GOT3 (cell line): ENCODE data around the gene CAP2.
"Not testable (repeated sequence)": the region's sequence is repeated elsewhere in the genome, so short reads cannot be mapped to it uniquely, and the experiment has no call there.

Experiments used
- DNase-seq: peaks from one replicate; lab custom pipeline; 2025; ENCODE audit warnings: mixed read lengths; lab: John Stamatoyannopoulos, UW

The CAP2 gene

DNA sequence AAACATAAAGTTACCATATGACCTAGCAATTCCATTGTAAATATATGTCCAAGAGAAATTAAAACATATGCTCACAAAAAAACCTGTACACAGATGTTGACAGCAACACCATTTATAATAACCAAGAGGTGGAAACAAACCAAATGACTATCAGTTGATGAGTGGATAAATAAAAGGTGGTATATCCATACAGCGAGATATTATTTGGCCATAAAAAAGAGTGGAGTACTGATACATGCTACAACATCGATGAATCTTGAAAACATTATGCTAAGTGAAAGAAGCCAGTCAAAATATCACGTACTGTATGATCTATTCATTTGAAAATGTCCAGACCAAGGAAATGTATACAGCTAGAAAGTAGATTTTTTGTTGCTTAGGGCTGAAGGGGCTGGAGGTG, 2.9 kb downstream of the CAP2 start:
- no peak for DNase-seq

DNA sequence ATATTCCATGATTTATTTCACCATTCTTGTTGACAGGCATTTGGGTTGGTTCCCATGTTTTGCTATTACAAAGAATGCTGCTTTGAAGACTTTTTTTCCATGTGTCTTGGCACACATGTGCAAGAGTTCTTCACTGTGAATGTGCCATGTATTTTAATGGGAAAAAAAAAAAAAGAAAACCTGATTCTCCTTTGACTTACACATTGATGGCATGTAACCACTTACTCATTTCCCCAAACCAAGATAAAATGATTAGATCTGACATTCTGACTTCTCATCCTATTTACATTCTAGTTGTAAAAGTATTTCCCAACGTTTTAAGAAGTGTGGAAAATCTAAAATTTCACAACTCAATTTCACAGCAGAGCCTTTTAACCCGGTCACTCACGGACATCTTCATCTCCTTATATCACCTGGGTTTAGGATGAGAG, 4.4 kb downstream of the CAP2 start:
- DNase-seq: no peak

DNA sequence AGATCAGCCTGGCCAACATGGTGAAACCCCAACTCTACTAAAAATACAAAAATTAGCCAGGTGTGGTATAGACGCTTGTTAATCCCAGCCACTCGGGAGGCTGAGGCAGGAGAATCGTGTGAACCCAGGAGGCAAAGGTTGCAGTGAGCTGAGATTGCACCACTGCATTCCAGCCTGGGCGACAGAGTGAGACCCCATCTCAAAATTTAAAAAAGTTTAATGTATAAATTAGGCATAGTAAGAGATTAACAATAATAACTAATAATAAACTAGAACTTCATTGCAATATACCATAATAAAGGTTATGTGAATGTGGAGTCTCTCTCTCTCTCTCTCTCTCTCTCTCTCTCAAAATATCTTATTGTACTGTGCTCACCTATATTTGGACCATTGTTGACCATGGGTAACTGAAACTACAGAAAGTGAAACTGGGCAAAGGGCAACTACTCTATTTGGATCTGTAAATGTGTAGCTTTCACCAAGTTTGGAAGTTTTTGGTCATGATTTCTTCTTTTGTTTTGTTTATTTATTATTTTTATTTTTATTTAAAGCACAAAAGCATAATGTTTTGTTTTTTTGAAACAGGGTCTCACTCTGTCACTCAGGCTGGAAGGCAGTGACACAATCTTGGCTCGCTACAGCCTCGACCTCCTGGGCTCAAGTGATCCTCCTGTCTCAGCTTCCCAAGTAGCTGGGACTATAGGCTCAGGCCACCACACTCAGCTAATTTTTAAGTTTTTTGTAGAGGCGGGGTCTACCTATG, 12.0 kb downstream of the CAP2 start:
- not testable (repeated sequence) for DNase-seq

DNA sequence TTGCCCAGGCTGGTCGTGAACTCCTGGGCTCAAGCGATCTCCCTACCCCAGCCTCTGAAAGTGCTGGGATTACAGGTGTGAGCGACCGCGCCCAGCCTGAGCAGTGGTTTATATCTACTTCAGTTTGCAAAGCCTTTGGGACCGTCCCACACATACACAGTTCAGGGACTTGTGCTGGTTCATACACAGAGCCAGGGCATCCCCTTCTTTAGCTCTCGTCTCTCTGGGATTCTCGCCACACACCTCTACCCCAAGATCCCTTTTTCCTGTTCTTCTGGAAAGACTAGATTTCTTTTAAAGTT, 12.5 kb downstream of the CAP2 start:
- DNase-seq: no peak

DNA sequence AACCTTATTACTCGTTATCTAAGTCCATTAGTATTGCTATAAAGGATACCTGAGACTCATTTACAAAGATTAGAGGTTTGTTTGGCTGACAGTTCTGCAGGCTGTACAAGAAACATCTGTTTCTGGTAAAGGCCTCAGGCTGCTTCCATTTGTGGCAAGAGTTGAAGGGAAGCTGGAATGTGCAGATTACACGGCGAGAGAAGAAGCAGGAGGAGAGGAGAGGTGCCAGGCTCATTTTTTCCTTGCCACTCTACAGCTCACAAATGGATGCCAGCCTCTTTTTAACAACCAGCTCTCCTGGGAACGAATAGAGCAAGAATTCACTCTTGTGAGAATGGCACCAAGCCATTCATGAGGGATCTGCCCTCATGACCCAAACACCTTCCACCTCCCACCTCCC, 14.7 kb downstream of the CAP2 start:
- no peak for DNase-seq

DNA sequence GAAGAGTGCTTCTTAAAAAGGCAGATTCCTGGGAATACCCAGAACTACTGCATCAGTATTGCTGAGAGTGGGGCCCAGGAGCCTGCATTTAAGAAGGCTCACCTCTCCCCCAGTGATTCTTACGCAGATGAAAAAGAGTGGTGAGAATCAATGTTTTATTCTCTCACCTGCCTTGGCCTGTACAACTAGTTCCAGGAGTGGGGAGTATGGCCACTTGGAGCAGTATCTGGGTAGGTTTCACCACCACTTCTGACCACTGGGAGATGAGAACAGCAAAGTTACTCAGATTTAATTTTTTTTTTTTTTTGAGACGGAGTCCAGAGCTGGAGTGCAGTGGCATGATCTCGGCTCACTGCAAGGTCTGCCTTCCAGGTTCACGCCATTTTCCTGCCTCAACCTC, 16.9 kb downstream of the CAP2 start:
- no peak for DNase-seq

DNA sequence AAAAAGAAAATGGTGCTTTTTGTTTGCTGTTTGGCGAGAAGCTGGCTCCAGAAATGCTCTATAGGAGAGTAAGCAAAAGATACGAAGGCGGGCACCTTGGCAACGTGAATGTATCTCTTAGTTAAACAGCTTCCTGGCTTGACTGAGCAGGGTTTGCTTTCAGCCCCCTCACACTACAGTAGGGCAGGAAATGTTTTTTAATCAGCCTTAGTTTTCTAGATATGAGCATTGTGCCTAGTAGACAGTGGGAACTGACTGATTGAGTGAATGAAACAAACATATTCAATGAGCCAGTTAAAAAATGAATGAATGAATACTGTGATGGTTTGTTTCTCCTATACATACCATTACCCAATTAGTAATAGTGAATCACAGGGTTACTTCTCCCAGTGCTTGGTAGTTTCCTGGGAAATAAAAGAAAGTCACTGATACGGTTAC, 19.9 kb downstream of the CAP2 start:
- DNase-seq: no peak

DNA sequence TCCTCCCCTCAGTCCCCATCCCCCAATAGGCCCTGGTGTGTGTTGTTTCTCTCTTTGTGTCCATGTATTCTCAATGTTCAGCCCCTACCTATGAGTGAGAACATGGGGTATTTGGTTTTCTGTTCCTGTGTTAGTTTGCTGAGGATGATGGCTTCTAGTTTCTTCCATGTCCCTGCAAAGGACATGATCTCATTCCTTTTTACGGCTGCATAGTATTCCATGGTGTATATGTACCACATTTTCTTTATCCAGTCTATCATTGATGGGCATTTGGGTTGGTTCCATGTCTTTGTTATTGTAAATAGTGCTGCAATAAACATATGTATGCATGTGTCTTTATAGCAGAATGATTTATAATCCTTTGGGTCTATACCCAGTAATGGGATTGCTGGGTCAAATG, 21.0 kb downstream of the CAP2 start:
- DNase-seq: not testable (repeated sequence)

DNA sequence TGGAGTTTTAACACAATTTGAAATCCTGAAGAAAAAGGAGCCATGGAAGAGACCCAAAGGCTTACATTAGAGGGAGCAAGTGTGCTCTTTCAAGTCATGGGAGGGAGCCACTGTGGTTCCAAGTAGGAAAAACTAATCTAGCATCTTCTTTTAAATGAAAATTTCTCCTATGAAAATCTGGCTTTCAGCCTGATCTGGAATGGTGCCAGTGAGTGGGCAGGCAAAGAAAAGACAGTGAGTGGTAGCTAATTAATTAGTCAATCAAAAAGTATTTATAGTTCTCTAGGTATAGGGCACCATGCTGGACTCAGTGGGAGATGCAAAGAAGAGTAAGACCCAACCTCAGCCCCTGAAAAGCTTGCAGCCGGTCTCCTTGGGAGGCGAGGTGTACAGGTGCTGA, 21.9 kb downstream of the CAP2 start:
- DNase-seq: no peak

DNA sequence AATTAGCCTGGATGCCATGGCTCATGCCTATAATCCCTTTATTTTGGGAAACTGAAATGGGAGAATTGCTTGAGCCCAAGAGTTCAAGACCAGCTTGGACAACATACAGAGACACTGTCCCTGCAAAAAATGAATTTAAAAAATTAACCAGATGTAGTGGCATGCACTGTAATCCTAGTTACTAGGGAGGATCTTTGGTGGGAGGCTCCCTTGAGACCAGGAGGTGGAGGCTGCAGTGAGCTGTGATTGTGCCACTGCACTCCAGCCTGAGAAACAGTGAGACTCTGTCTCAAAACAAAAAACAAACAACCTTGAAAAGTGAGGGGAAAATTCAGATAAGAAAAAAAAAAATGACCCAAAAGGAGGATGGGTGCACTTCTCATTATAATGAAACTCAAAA, 23.4 kb downstream of the CAP2 start:
- no peak for DNase-seq

DNA sequence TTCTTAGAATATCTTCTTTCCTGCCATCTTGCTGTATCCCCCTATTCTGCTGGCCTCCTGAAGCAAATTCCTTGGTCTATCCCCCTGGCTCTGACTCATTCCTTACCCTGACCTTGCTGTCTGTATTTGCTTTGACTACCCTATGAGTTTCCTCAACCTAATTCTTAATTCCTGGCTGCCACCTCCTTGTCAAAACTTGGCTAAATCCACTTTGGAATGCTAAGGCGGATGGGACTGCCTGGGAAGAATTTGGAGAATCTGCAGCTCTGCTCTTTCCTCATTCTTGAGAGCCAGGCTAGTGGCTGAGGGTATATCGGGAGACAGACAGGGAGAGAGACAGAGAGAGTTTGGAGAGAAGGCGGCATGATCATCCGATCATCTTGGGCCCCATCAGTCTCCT, 24.4 kb downstream of the CAP2 start:
- no peak for DNase-seq

DNA sequence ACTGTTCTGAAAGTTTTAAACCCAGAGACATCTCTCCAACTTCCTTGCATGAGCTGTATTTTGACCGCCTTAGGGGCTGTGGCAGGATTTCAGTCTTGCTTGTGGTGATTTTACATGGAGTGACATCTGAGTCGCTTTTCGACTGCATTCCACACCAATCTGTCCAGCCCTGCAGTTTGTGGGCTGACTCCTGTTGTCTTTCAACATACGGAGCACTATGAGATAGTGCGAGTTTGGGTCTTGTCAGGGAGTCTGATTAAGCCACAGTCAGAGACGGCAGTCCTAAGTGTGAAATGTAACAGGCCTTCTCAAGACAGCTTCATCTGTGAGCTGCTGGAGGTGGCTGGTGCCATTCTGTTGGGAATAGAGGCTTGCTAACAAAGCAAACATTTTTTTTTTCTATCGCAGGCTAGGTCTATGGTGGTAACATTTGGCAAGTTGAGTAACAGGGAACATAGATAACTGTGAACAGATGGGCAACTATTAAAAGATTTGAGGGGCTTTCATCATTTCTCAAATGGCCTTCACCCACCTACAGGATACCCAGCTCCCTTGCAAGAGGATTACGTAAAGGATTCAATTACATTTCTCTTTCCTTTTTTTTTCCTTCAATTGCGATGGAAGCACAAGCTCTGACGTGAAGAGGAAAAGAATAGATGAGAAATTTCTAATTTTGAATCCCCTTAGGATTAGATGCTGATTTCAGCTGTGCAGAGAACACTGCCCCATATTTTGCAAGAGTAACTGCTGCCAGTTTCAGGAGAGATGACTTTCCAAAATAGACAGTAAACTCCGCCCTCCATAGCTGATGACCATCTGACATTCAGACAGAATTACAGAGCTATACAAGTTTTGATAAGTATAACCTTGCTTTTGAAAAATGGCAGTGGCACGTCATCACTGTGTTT, 25.1 kb downstream of the CAP2 start:
- no peak for DNase-seq

DNA sequence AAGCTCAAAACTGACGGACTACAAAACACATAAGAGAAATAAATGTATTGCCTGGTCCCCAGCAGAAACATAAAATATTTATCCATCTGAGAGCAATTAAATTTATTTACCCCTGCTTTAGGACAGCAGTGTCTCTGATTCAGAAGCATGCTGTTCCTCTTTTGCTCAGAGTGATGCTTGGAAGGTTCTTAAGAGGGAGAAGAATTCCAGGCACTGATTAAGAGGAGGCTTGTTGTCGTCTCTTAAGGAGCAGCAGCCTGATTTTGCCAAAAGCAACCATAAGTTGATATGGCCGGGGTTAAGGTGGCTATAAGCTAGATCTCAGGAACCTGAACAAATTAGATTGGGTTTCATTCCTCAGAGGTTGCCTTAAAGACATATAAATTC, 25.8 kb downstream of the CAP2 start:
- DNase-seq: no peak

DNA sequence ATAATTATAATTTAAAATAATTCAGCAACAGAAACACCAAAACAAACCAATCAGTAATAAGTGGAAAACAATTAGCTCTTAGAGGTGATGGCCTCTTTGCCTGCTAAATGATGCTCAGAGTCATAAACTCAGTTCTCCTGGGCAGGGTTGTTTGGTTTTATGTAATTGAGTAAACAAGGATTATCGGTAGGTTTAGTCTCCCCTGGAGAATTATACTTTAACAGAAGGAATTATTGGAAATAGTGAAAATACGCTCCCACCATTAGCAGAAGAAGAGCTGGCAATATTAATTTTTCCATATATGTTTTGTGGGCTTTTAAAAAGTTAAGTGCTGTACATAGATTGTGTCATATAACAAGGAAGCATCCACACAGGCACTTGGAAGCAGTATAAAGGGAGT, 27.0 kb downstream of the CAP2 start:
- DNase-seq: no peak

DNA sequence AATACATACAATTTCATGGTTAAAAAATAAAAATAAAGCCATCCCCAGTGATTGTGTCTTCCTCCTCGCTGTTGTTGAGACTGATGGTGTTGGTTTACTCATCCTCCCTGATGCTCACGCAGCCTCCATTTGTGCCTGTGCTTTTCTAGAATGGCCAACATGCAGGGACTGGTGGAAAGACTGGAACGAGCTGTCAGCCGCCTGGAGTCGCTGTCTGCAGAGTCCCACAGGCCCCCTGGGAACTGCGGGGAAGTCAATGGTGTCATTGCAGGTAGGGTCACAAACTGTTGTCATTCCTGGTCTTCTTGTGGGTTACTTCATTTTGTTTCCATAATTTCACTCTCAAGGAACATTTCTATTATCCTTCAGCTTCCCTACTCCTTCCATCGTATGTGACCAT, 28.0 kb downstream of the CAP2 start:
- no peak for DNase-seq

DNA sequence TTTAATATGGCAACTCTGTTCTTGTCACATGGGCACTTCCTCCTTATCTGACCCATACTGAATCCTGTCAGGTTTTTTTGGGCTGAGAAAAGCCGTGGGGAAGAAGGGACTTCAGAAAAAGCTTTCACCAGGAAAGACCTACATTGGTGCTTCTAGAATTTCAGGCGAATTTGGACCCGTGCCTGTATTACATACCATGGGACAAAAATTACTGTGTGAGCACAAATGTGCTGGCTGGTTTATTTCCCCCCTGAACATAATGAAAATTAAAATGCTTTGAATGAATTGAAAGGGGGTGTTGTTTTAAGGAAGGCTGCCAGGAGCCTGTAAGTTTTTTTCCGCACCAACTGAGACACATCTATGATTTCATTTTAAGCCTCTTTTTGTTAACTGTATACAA, 29.6 kb downstream of the CAP2 start:
- DNase-seq: no peak

DNA sequence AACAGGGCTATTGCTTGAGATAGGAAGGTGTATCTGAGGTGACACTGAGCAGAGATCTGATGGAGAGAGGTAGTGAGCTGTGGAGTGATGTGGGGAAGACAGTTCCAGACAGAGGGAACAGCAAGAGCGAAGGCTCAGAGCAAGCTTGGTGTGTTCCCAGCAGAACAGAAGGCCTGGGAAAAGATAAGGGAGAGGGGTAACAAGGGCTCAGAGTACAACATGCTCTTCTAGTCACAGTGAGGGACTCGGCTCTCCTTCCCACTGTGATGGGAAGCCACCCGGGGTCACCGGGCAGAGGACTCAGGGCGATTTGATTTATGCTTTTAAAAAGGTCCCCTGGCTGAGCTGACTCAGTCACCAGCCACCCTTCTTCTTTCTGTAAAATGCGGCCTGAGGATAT, 33.7 kb downstream of the CAP2 start:
- DNase-seq: no peak

DNA sequence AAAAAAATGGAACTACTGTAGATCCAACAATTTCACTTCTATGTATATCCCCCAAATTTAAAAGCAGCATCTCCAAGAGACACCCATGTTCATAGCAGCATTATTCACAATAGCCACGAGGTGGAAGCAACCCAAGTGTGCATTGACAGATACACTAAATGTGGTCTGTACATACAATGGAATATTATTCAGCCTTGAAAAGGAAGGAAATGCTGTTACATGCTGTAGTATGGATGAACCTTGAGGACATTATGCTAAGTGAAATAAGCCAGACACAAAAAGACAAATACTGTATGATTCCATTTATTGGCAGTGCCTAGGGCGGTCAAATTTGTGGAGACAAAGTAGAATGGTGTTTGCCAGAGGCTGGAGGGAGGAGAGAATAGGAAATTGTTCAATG, 34.2 kb downstream of the CAP2 start:
- DNase-seq: no peak

DNA sequence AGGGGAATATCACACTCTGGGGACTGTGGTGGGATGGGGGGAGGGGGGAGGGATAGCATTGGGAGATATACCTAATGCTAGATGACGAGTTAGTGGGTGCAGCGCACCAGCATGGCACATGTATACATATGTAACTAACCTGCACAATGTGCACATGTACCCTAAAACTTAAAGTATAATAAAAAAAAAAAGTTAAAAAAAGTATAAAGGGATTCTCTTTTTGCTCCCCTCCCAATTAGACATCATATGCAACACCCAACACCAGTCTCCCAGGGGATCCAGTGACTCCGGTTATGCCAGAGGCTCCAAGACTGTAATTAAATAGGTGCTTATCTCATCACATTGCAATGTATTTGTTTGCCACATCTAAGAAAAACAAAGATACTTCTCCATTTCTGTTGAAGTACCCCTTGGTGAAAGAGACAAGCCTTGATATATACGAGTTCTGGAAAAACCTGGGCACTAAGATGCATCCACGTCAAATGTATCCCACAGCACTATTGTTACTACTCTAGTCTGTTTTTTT, 35.3 kb downstream of the CAP2 start:
- not testable (repeated sequence) for DNase-seq

DNA sequence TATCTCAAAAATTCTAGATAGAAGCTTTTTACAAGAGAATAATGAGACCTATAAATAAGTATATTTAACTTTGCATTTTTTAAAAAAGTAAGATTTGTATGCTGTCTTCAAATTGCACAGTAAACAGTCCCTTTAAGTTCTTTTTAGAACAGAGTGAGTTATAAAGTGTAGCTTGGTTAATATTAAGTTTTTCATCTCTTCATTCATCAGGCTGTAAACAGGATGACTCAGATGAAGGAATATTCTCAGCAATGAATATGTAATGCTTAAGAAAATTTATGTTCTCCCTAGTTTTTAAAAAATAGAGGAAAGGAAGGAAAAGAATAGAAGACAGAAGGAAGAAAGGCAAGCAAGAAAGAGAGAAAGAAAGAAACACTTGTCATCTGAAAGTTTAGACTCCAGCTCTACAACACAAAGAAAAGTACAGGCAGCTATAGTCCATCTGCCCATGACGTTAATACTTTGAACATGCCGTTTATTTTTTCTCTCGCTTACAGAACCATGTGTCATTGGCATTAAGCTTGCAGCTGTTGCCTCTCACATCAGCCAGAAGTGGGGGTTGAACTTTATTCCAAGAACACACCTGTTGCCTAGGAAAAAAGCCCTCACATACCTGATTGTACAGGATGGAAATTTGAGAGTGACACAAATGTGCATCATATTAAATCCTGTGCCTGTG, 36.1 kb downstream of the CAP2 start:
- no peak for DNase-seq

DNA sequence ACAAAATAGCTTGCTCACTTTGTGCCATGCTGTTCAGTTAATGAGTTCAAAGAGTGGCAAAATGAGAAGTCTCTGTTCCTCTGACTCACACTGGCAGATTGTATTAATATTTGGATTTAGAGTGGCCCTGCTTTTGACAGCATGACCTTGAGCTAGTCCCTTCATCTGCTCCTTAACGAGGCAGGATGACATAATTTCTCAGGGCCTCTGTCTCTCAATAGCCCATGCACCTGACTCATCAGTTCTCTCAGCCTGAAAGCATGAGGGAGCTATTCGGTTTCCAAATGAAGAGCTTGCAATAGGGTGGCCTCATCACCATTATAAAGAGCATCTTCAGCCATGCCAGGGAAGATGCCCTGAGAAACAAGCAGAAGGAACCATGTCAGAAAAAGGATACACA, 38.2 kb downstream of the CAP2 start:
- DNase-seq: no peak

DNA sequence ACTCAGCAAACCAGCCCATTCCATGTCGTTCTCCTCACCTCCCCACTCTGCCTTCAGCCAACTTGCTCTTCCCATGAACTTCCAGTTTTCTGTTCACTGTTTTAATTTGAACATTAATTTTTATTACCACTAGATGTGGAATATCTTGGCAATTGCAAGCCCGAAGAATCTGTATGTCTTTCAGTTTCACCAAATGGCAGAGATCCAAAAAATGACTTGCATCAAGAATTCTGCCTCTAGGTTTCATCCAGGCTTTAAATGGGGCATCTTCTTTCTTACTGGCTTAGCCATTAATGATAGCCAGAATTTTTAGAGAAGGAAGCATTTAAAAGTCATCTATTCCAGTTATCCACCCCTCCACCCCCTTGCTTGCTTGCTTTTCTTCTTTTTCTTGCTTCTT, 39.0 kb downstream of the CAP2 start:
- DNase-seq: no peak
